Measurements from ENCODE around the gene EFNA4.
"Not testable (repeated sequence)": the region's sequence is repeated elsewhere in the genome, so short reads cannot be mapped to it uniquely, and the experiment has no call there.

EFNA4 gene

GRCh38 chr1:155091071-155092051 is 27.8 kb downstream of the EFNA4 start:
- peak; percentile 62 for DNase-seq

GRCh38 chr1:155092131-155092530 is 28.6 kb downstream of the EFNA4 start:
- DNase-seq, result no peak

- DNase-seq, result no peak
Observed at GRCh38 chr1:155092641-155093040, 29.1 kb downstream of the EFNA4 start.

GRCh38 chr1:155093911-155094621 is 30.5 kb downstream of the EFNA4 start:
- DNase-seq, result peak; percentile 82

- no peak for DNase-seq
Observed at GRCh38 chr1:155094622-155094948, 31.0 kb downstream of the EFNA4 start.

GRCh38 chr1:155099331-155099730 is 35.8 kb downstream of the EFNA4 start:
- no peak for DNase-seq

GRCh38 chr1:155103325-155103724 is 39.8 kb downstream of the EFNA4 start:
- no peak for DNase-seq

- DNase-seq, result no peak
Observed at GRCh38 chr1:155104605-155105534, 41.3 kb downstream of the EFNA4 start.

GRCh38 chr1:155105604-155106011 is 42.1 kb downstream of the EFNA4 start:
- no peak for DNase-seq

GRCh38 chr1:155106862-155107261 is 43.3 kb downstream of the EFNA4 start:
- DNase-seq, result no peak

GRCh38 chr1:155107309-155108264 is 44.0 kb downstream of the EFNA4 start:
- no peak for DNase-seq

GRCh38 chr1:155108296-155108695 is 44.8 kb downstream of the EFNA4 start:
- DNase-seq, result no peak

- DNase-seq, result no peak
Observed at GRCh38 chr1:155110381-155110780, 46.8 kb downstream of the EFNA4 start.

- no peak for DNase-seq
Observed at GRCh38 chr1:155110826-155111225, 47.3 kb downstream of the EFNA4 start.

- DNase-seq, result peak; percentile 35
Observed at GRCh38 chr1:155113450-155113980, 50.0 kb downstream of the EFNA4 start.

GRCh38 chr1:155116113-155116764 is 52.7 kb downstream of the EFNA4 start:
- no peak for DNase-seq

- no peak for DNase-seq
Observed at GRCh38 chr1:155117610-155118009, 54.1 kb downstream of the EFNA4 start.

- DNase-seq, result not testable (repeated sequence)
Observed at GRCh38 chr1:155118090-155118489, 54.5 kb downstream of the EFNA4 start.
